HepG2 (cell line): ENCODE results near the gene ABCC3. TPM values are rescaled to one million over a fixed set of nuclear protein-coding genes. Genes with fewer than 3 reads are reported as not detected.
A peak's percentile ranks its signal among the peaks of the same experiment; 100 is the strongest.

Source experiments
- ATAD3A ChIP-seq: sonication (generic); formaldehyde crosslinking; IDR thresholded peaks from 2 replicates; pipeline ENCODE4 v1.4.0; 2020; ENCODE audit warnings: missing genetic modification reagents
- JDP2 ChIP-seq: sonication (generic); formaldehyde crosslinking; IDR thresholded peaks from 2 replicates; pipeline ENCODE4 v1.8.1; 2022; ENCODE audit warnings: missing genetic modification reagents, borderline replicate concordance
- JUNB ChIP-seq: sonication (generic); formaldehyde crosslinking; IDR thresholded peaks from 2 replicates; pipeline ENCODE4 v1.8.0; 2022; ENCODE audit warnings: missing genetic modification reagents, mild to moderate bottlenecking, borderline replicate concordance
- MAFF ChIP-seq: IDR thresholded peaks from 2 replicates; pipeline ENCODE4 v1.6.1; 2011; ENCODE audit warnings: low read depth, low read length, improper control_type of control experiment
- NFKB2 ChIP-seq: sonication (generic); formaldehyde crosslinking; IDR thresholded peaks from 2 replicates; pipeline ENCODE4 v1.4.0; 2020; ENCODE audit warnings: missing genetic modification reagents, borderline replicate concordance
- TARDBP ChIP-seq: sonication (generic); formaldehyde crosslinking; IDR thresholded peaks from 2 replicates; pipeline ENCODE4 v1.8.0; 2022; ENCODE audit warnings: mild to moderate bottlenecking, missing genetic modification reagents
- TCF12 ChIP-seq, 2 experiments: fragments of 450-650 bp in 1 of 2; sonication (generic) in 1 of 2; formaldehyde crosslinking in 1 of 2; IDR thresholded peaks; 2 replicates each; pipeline versions ENCODE4 v1.6.1 to v1.8.0; 2017 to 2022; ENCODE audit warnings: antibody characterized with exemption in 1 of 2, mild to moderate bottlenecking in 1 of 2, missing genetic modification reagents in 1 of 2, moderate library complexity in 1 of 2
- TOE1 ChIP-seq: sonication (generic); formaldehyde crosslinking; IDR thresholded peaks from 2 replicates; pipeline ENCODE4 v1.4.0; 2020; ENCODE audit warnings: mild to moderate bottlenecking, missing genetic modification reagents
- ZFP91 ChIP-seq: sonication (generic); formaldehyde crosslinking; IDR thresholded peaks from 2 replicates; pipeline ENCODE4 v1.9.0; 2022; ENCODE audit warnings: missing genetic modification reagents, mild to moderate bottlenecking, borderline replicate concordance
- ZMAT5 ChIP-seq: sonication (generic); formaldehyde crosslinking; IDR thresholded peaks from 2 replicates; pipeline ENCODE4 v1.5.0; 2020; ENCODE audit warnings: mild to moderate bottlenecking, low read depth, missing genetic modification reagents, borderline replicate concordance
- ZNF34 ChIP-seq: sonication (generic); formaldehyde crosslinking; IDR thresholded peaks from 2 replicates; pipeline ENCODE4 v1.4.0; 2020; ENCODE audit warnings: mild to moderate bottlenecking, missing genetic modification reagents, borderline replicate concordance
- ZNF350 ChIP-seq: sonication (generic); formaldehyde crosslinking; IDR thresholded peaks from 2 replicates; pipeline ENCODE4 v1.4.0; 2020; ENCODE audit warnings: mild to moderate bottlenecking, low read depth, missing genetic modification reagents, borderline replicate concordance
- ZNF382 ChIP-seq: sonication (generic); formaldehyde crosslinking; IDR thresholded peaks from 2 replicates; pipeline ENCODE4 v1.5.0; 2020; ENCODE audit warnings: missing genetic modification reagents, mild to moderate bottlenecking, borderline replicate concordance
- ZNF552 ChIP-seq: sonication (generic); formaldehyde crosslinking; IDR thresholded peaks from 2 replicates; pipeline ENCODE4 v1.9.0; 2022; ENCODE audit warnings: missing genetic modification reagents, mild to moderate bottlenecking, borderline replicate concordance
- ZNF83 ChIP-seq: sonication (generic); formaldehyde crosslinking; IDR thresholded peaks from 2 replicates; pipeline ENCODE4 v1.4.0; 2020; ENCODE audit warnings: missing genetic modification reagents, mild to moderate bottlenecking, borderline replicate concordance
- ZNF883 ChIP-seq: sonication (generic); formaldehyde crosslinking; IDR thresholded peaks from 2 replicates; pipeline ENCODE4 v1.5.1; 2020; ENCODE audit warnings: mild to moderate bottlenecking, missing genetic modification reagents; ENCODE audit errors: not compliant biosample characterization
- polyA plus RNA-seq, 8 experiments: library from polyadenylated mRNA; depleted of rRNA in 3 of 8; stranded (reverse) in 7 of 8; unstranded in 1 of 8; fragments of >200 nt; fragmentation: Illumina TruSeq in 4 of 8; extraction: Trizol in 4 of 8; gene quantifications; 2 replicates each; pipeline versions ENCODE4 v1.2.1 to v1.2.3, GENCODE V29; 2011 to 2016; ENCODE audit warnings: low read depth in 4 of 8, missing spikeins in 1 of 8, mixed read lengths in 1 of 8; ENCODE audit not compliant: insufficient read depth in 1 of 8
- total RNA-seq, 5 experiments: library from RNA; depleted of rRNA; stranded (reverse); fragments of >200 nt; fragmentation: Illumina TruSeq; extraction: Trizol; gene quantifications; 2 replicates each; pipeline ENCODE4 v1.2.3, GENCODE V29; 2016; ENCODE audit warnings: low read depth in 1 of 5
- TF ChIP-seq, protein P1 (sequence below): sonication (generic); formaldehyde crosslinking; conservative IDR thresholded peaks from 2 replicates; pipeline ENCODE4 v1.5.0; 2020; ENCODE audit warnings: missing genetic modification reagents
- TF ChIP-seq, protein P2 (sequence below): sonication (generic); formaldehyde crosslinking; IDR thresholded peaks from 2 replicates; pipeline ENCODE4 v1.9.0; 2021; ENCODE audit warnings: mild to moderate bottlenecking, missing genetic modification reagents

ABCC3 gene
- total and polyA plus RNA-seq, 2 of the 13 experiments (the other 11 are each of a cell fraction or from before 2014, with no cell fraction given), result 25.2 to 50.7 TPM

GRCh38 chr17:50660042-50660886 lies 25.6 kb downstream of the ABCC3 start (continued):
- TF ChIP-seq ZFP91 (CRISPR knock-in tag) (peak; percentile 24; the same call in 1 of the 2 replicates), ZNF883 (CRISPR knock-in tag) (peak; percentile 22), TCF12 (IDR thresholded peaks at IDR 0.05) (no peak), TCF12 (CRISPR knock-in tag; IDR thresholded peaks at IDR 0.05) (peak; percentile 52; the same call in 1 of the 2 replicates), ATAD3A (no peak), ZNF552 (CRISPR knock-in tag) (no peak), ZNF350 (CRISPR knock-in tag) (peak; percentile 52; the same call in 1 of the 2 replicates), JDP2 (CRISPR knock-in tag) (no peak), TOE1 (CRISPR knock-in tag) (no peak), JUNB (CRISPR knock-in tag) (no peak), ZMAT5 (CRISPR knock-in tag) (no peak), ZNF382 (no peak), TARDBP (CRISPR knock-in tag) (0 out of 2 replicates have a peak, but pooled peaks have one; percentile 20), ZNF83 (CRISPR knock-in tag) (no peak), NFKB2 (CRISPR knock-in tag) (no peak), MAFF (no peak), ZNF34 (no peak)
- TF ChIP-seq, protein P1, sequence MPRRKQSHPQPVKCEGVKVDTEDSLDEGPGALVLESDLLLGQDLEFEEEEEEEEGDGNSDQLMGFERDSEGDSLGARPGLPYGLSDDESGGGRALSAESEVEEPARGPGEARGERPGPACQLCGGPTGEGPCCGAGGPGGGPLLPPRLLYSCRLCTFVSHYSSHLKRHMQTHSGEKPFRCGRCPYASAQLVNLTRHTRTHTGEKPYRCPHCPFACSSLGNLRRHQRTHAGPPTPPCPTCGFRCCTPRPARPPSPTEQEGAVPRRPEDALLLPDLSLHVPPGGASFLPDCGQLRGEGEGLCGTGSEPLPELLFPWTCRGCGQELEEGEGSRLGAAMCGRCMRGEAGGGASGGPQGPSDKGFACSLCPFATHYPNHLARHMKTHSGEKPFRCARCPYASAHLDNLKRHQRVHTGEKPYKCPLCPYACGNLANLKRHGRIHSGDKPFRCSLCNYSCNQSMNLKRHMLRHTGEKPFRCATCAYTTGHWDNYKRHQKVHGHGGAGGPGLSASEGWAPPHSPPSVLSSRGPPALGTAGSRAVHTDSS (CRISPR knock-in tag), result no peak
- TF ChIP-seq, protein P2, sequence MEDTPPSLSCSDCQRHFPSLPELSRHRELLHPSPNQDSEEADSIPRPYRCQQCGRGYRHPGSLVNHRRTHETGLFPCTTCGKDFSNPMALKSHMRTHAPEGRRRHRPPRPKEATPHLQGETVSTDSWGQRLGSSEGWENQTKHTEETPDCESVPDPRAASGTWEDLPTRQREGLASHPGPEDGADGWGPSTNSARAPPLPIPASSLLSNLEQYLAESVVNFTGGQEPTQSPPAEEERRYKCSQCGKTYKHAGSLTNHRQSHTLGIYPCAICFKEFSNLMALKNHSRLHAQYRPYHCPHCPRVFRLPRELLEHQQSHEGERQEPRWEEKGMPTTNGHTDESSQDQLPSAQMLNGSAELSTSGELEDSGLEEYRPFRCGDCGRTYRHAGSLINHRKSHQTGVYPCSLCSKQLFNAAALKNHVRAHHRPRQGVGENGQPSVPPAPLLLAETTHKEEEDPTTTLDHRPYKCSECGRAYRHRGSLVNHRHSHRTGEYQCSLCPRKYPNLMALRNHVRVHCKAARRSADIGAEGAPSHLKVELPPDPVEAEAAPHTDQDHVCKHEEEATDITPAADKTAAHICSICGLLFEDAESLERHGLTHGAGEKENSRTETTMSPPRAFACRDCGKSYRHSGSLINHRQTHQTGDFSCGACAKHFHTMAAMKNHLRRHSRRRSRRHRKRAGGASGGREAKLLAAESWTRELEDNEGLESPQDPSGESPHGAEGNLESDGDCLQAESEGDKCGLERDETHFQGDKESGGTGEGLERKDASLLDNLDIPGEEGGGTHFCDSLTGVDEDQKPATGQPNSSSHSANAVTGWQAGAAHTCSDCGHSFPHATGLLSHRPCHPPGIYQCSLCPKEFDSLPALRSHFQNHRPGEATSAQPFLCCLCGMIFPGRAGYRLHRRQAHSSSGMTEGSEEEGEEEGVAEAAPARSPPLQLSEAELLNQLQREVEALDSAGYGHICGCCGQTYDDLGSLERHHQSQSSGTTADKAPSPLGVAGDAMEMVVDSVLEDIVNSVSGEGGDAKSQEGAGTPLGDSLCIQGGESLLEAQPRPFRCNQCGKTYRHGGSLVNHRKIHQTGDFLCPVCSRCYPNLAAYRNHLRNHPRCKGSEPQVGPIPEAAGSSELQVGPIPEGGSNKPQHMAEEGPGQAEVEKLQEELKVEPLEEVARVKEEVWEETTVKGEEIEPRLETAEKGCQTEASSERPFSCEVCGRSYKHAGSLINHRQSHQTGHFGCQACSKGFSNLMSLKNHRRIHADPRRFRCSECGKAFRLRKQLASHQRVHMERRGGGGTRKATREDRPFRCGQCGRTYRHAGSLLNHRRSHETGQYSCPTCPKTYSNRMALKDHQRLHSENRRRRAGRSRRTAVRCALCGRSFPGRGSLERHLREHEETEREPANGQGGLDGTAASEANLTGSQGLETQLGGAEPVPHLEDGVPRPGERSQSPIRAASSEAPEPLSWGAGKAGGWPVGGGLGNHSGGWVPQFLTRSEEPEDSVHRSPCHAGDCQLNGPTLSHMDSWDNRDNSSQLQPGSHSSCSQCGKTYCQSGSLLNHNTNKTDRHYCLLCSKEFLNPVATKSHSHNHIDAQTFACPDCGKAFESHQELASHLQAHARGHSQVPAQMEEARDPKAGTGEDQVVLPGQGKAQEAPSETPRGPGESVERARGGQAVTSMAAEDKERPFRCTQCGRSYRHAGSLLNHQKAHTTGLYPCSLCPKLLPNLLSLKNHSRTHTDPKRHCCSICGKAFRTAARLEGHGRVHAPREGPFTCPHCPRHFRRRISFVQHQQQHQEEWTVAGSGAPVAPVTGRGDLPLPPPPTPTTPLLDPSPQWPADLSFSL, result no peak
